Brain microvascular endothelial cell (primary cell): ENCODE results near the gene NDUFS8.

Experiments
- DNase-seq: peaks from one replicate; pipeline ENCODE4 v3.0.0-alpha.2; 2020
- H3K27ac ChIP-seq: fragments of 250-450 bp; sonication (Bioruptor Pico); 2 replicates; pipeline ENCODE4 v1.5.1; 2020; ENCODE audit warnings: mild to moderate bottlenecking, moderate library complexity
- H3K27me3 ChIP-seq: fragments of 250-450 bp; sonication (Bioruptor Pico); replicated peaks from 2 replicates; pipeline ENCODE4 v1.5.1; 2020; ENCODE audit warnings: mild to moderate bottlenecking
- H3K36me3 ChIP-seq: fragments of 250-450 bp; sonication (Bioruptor Pico); replicated peaks from 2 replicates; pipeline ENCODE4 v1.5.1; 2020; ENCODE audit warnings: mild to moderate bottlenecking
- H3K4me3 ChIP-seq: 2 replicates; pipeline ENCODE4 v1.5.1; 2011; ENCODE audit warnings: low read depth, mild to moderate bottlenecking, control low read depth, low read length, moderate library complexity
- in situ Hi-C: cut with HindIII; loops from 2 replicates; pipeline ENCODE4 v1.10.0; 2017; ENCODE audit warnings: low sequenced_read_pairs, low pct_ligation_motif_present
- TF ChIP-seq, protein P1 (sequence below): IDR thresholded peaks from 2 replicates; pipeline ENCODE4 v1.5.1; 2011; ENCODE audit warnings: low read depth, mild to moderate bottlenecking, moderate library complexity, low read length, control low read depth, inconsistent platforms; ENCODE audit errors: missing control alignments

Gene NDUFS8

DNA sequence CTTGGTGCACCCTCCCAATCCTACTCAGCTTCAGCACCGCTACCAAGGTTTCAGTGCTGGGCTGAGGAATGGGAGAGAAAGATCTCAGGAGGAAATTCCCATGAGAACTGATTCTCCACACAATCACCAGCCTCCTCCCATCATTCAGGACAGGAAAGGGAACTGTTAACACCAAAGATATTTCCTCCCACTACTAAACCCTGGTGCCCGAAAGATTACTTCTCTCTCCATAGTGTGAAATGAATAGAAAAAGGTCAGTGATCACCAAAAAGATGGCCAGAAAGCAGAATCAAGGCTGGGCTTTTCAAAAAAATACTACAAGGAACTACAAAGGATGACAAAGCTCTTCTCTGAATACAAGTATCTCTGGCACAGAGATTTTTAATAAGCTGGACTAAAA, 34.4 kb downstream of the NDUFS8 start:
- H3K27me3 ChIP-seq: no peaks in the 10 kb centered on the region
- no peak overlapping the region for H3K27ac ChIP-seq
- H3K4me3 ChIP-seq: no peak overlapping the region
- TF ChIP-seq, protein P1, sequence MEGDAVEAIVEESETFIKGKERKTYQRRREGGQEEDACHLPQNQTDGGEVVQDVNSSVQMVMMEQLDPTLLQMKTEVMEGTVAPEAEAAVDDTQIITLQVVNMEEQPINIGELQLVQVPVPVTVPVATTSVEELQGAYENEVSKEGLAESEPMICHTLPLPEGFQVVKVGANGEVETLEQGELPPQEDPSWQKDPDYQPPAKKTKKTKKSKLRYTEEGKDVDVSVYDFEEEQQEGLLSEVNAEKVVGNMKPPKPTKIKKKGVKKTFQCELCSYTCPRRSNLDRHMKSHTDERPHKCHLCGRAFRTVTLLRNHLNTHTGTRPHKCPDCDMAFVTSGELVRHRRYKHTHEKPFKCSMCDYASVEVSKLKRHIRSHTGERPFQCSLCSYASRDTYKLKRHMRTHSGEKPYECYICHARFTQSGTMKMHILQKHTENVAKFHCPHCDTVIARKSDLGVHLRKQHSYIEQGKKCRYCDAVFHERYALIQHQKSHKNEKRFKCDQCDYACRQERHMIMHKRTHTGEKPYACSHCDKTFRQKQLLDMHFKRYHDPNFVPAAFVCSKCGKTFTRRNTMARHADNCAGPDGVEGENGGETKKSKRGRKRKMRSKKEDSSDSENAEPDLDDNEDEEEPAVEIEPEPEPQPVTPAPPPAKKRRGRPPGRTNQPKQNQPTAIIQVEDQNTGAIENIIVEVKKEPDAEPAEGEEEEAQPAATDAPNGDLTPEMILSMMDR: no peak
- in situ Hi-C loops: no loop called here
- DNase-seq: no peak
- peaks cover 5% of the 10 kb centered on the region for H3K36me3 ChIP-seq

DNA sequence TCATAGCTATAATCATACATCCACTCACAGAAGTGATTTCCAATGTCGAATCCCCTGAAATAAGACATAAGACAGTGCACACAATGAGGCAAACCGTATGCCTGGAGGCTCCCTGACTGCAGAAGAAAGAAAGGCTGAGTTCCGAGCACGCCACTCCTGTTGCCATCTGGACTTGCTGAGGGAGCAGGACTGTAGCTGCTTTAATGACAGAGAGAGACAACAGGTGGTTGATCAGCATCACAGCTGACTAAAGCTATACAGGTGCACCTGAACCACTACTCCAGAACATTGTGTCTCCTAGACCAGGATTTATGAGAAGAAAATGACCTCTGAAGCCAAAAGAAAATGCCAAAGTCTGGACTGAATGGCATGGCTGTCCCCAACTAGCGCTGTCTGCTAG, 35.4 kb downstream of the NDUFS8 start:
- H3K4me3 ChIP-seq: no peak overlapping the region
- TF ChIP-seq, protein P1: no peak
- H3K27me3 ChIP-seq: no peaks in the 10 kb centered on the region
- H3K36me3 ChIP-seq: peaks cover 5% of the 10 kb centered on the region
- no peak for DNase-seq
- H3K27ac ChIP-seq: no peak overlapping the region
- in situ Hi-C loops: no loop called here

DNA sequence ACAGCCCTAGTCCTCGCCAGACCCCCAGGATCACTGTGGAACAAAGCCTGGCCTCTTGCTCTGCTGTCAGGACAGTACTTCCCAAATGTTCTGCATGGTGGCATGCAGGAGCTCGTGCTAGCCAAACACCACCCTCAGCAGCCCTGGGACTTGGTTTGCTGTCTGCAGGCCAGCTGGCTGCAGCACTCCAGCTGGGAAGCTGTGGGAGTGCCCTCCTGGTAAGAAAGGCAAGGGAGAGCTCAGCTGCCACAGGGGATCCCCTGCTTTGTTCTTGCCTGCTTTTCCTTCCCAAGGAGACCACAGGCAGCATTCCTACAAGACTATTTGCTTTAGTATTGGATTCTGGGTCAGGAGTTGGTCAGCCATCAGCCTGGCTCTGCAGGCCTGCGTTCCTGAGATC, 36.3 kb downstream of the NDUFS8 start:
- no peak for DNase-seq
- in situ Hi-C loops: no loop called here
- no peaks in the 10 kb centered on the region for H3K36me3 ChIP-seq

DNA sequence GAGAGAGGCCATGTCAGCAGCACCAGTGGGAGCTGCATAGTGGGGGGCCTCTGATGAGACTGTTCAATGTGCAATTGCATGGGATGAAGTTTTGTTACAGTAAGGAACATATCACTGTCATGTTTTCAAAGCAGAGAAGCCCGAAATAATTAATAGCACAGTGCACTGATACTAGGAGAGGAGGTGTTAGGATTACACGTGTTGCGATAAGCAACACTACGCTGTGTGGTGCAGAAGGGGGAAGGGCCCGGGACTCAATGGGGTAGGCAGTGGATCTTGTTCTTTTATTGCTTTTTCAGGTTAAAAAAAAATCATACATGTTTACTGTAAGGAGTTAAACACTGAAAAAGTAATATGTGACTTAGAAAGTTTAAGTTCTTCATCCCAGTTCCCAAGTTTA, 37.5 kb downstream of the NDUFS8 start:
- TF ChIP-seq, protein P1: no peak
- no peak overlapping the region for H3K27ac ChIP-seq
- no peak overlapping the region for H3K4me3 ChIP-seq
- DNase-seq: no peak
- no peaks in the 10 kb centered on the region for H3K36me3 ChIP-seq
- no peaks in the 10 kb centered on the region for H3K27me3 ChIP-seq
- in situ Hi-C loops: no loop called here

More for the DNA sequence above, 36.3 kb downstream of the NDUFS8 start:
- Histone ChIP-seq H3K27ac (no peak overlapping the region), H3K27me3 (no peaks in the 10 kb centered on the region), H3K4me3 (no peak overlapping the region)
- TF ChIP-seq, protein P1: no peak

DNA sequence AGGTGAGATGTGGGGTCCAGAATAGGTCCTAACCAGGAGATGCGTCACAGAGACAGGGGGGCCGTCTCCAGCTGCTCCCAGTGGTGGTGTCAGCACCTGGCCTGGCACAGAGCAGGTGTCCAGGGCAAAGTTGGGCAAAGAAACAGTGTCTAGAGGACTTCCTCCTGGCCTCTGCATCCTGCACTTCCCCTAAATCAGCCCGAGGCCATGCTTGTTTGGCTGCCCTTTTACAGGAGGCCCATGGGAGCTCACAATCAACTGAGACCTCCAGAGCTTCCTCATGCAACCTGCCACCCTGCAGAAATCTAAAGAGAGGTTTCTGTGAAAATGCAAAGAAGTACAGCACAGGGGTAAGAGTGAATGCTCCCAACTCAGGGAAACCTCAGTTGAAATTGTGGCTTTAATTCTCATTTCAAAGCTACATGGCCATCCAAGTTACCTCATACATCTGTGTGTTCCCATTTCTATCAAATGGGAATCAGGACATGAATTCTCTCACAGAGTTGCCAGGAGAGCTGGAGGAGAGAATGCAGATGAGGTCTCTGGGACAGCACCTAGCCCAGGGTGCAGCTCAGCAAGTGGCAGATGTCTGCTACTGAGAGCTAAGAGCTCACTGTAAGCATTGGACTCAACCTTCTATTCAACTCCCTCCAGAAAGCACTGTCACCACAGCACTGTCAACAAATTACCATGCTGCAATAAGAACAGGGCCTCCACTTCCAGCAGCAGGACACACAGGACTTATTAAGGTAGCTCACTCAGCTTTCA, 41.0 kb downstream of the NDUFS8 start:
- in situ Hi-C loops: no loop called here
- no peaks in the 10 kb centered on the region for H3K36me3 ChIP-seq
- no peak for DNase-seq
- no peak overlapping the region for H3K4me3 ChIP-seq
- no peak overlapping the region for H3K27ac ChIP-seq
- TF ChIP-seq, protein P1: no peak
- H3K27me3 ChIP-seq: no peaks in the 10 kb centered on the region
